ENCODE measurements around the gene SSBP3.

Gene SSBP3

GRCh38 chr1:54331843-54332463 is 74.2 kb downstream of the SSBP3 start:
- DNase-seq (ENCODE audit: low read depth in 1 of 2, low spot score in 1 of 2) = no peak

- DNase-seq (ENCODE audit: low read depth in 1 of 2, low spot score in 1 of 2) = no peak
Observed at GRCh38 chr1:54331091-54331772, 75.0 kb downstream of the SSBP3 start.

- DNase-seq (ENCODE audit: low read depth in 1 of 2, low spot score in 1 of 2) = no peak
Observed at GRCh38 chr1:54329312-54330003, 76.7 kb downstream of the SSBP3 start.

- DNase-seq (ENCODE audit: low read depth in 1 of 2, low spot score in 1 of 2) = no peak
Observed at GRCh38 chr1:54328066-54328636, 78.0 kb downstream of the SSBP3 start.

- no peak for DNase-seq (ENCODE audit: low read depth in 1 of 2, low spot score in 1 of 2)
Observed at GRCh38 chr1:54327386-54328065, 78.7 kb downstream of the SSBP3 start.

GRCh38 chr1:54326543-54327385 is 79.4 kb downstream of the SSBP3 start:
- no peak for DNase-seq (ENCODE audit: low read depth in 1 of 2, low spot score in 1 of 2)

GRCh38 chr1:54325703-54326461 is 80.3 kb downstream of the SSBP3 start:
- DNase-seq (ENCODE audit: low read depth in 1 of 2, low spot score in 1 of 2) = no peak

- DNase-seq (ENCODE audit: low read depth in 1 of 2, low spot score in 1 of 2) = no peak
Observed at GRCh38 chr1:54325284-54325683, 80.9 kb downstream of the SSBP3 start.

GRCh38 chr1:54324251-54325140 is 81.7 kb downstream of the SSBP3 start:
- DNase-seq (ENCODE audit: low read depth in 1 of 2, low spot score in 1 of 2) = no peak

GRCh38 chr1:54323921-54324250 is 82.3 kb downstream of the SSBP3 start:
- DNase-seq (ENCODE audit: low read depth in 1 of 2, low spot score in 1 of 2) = no peak

GRCh38 chr1:54323324-54323739 is 82.9 kb downstream of the SSBP3 start:
- DNase-seq (ENCODE audit: low read depth in 1 of 2, low spot score in 1 of 2) = no peak

- no peak for DNase-seq (ENCODE audit: low read depth in 1 of 2, low spot score in 1 of 2)
Observed at GRCh38 chr1:54318246-54318814, 87.9 kb downstream of the SSBP3 start.

GRCh38 chr1:54317084-54317483 is 89.1 kb downstream of the SSBP3 start:
- DNase-seq (ENCODE audit: low read depth in 1 of 2, low spot score in 1 of 2) = no peak

- DNase-seq (ENCODE audit: low read depth in 1 of 2, low spot score in 1 of 2) = no peak
Observed at GRCh38 chr1:54315099-54315498, 91.1 kb downstream of the SSBP3 start.

- no peak for DNase-seq (ENCODE audit: low read depth in 1 of 2, low spot score in 1 of 2)
Observed at GRCh38 chr1:54314696-54315095, 91.5 kb downstream of the SSBP3 start.

GRCh38 chr1:54312796-54313316 is 93.3 kb downstream of the SSBP3 start:
- DNase-seq (ENCODE audit: low read depth in 1 of 2, low spot score in 1 of 2) = no peak

GRCh38 chr1:54311506-54311905 is 94.7 kb downstream of the SSBP3 start:
- no peak for DNase-seq (ENCODE audit: low read depth in 1 of 2, low spot score in 1 of 2)

Data from stimulated activated CD4-positive, alpha-beta T cell treated with anti-CD3 and anti-CD28 coated beads, Interleukin-15, amount 100 ng/mL, for 1 hour (primary cell).